ENCODE results near the gene ENOX1. TPM values are rescaled to one million over a fixed set of nuclear protein-coding genes. Genes with fewer than 3 reads are reported as not detected.

Gene ENOX1
- total RNA-seq, 2 experiments from 2014 or later = 0.09 TPM

GRCh38 chr13:43196750-43197370 is 589.9 kb downstream of the ENOX1 start:
- no peak for ATAC-seq
- Mint-ChIP-seq H3K27me3 (peaks cover 11% of the 10 kb centered on the region), H3K9me3 (no peaks in the 10 kb centered on the region), H3K27ac (no peak overlapping the region), H3K36me3 (ENCODE audit: low read depth) (no peaks in the 10 kb centered on the region), H3K4me3 (no peak overlapping the region), H3K4me1 (ENCODE audit: low read depth) (no peaks in the 10 kb centered on the region)
- intact Hi-C loops (cut with micrococcal nuclease) = no loop called here
- DNase-seq = no peak
- no peak for TF ChIP-seq CTCF (IDR thresholded peaks at IDR 0.05)
- CTCF ChIA-PET = no interaction called here
- POLR2A ChIA-PET = no interaction called here

GRCh38 chr13:43196086-43196621 is 590.6 kb downstream of the ENOX1 start:
- no peak for TF ChIP-seq CTCF (IDR thresholded peaks at IDR 0.05)
- no peak overlapping the region for H3K4me3 Mint-ChIP-seq
- H3K9me3 Mint-ChIP-seq = no peaks in the 10 kb centered on the region
- POLR2A ChIA-PET = no interaction called here
- CTCF ChIA-PET = interaction anchor here (1.4 kb wide), 1 partner anchor 9 kb away, joined by 3 read pairs; no protein-coding TSS in a partner anchor
- DNase-seq = no peak
- H3K27ac Mint-ChIP-seq = no peak overlapping the region
- no peaks in the 10 kb centered on the region for H3K36me3 Mint-ChIP-seq (ENCODE audit: low read depth)
- no peaks in the 10 kb centered on the region for H3K4me1 Mint-ChIP-seq (ENCODE audit: low read depth)
- H3K27me3 Mint-ChIP-seq = peaks cover 11% of the 10 kb centered on the region
- ATAC-seq = no peak
- intact Hi-C loops (cut with micrococcal nuclease) = no loop called here

GRCh38 chr13:43195551-43195950 is 591.2 kb downstream of the ENOX1 start:
- ChIA-PET POLR2A (no interaction called here), CTCF (interaction anchor here (1.4 kb wide), 1 partner anchor 8 kb away, joined by 3 read pairs; no protein-coding TSS in a partner anchor)
- no peak for DNase-seq
- H3K27me3 Mint-ChIP-seq = peaks cover 11% of the 10 kb centered on the region
- peak; percentile 2 for TF ChIP-seq CTCF (IDR thresholded peaks at IDR 0.05)
- no peak overlapping the region for H3K4me3 Mint-ChIP-seq
- no peaks in the 10 kb centered on the region for H3K36me3 Mint-ChIP-seq (ENCODE audit: low read depth)
- no peak overlapping the region for H3K27ac Mint-ChIP-seq
- intact Hi-C loops (cut with micrococcal nuclease) = no loop called here
- no peak for ATAC-seq
- no peaks in the 10 kb centered on the region for H3K9me3 Mint-ChIP-seq
- no peaks in the 10 kb centered on the region for H3K4me1 Mint-ChIP-seq (ENCODE audit: low read depth)

- ATAC-seq (no peak), DNase-seq (no peak)
- no peaks in the 10 kb centered on the region for H3K9me3 Mint-ChIP-seq
- no peak overlapping the region for H3K27ac Mint-ChIP-seq
- H3K36me3 Mint-ChIP-seq (ENCODE audit: low read depth) = no peaks in the 10 kb centered on the region
- ChIA-PET CTCF (interaction anchor here (1.4 kb wide), 1 partner anchor 8 kb away, joined by 3 read pairs; no protein-coding TSS in a partner anchor), POLR2A (no interaction called here)
- no peak overlapping the region for H3K4me3 Mint-ChIP-seq
- H3K27me3 Mint-ChIP-seq = peaks cover 11% of the 10 kb centered on the region
- intact Hi-C loops (cut with micrococcal nuclease) = no loop called here
- TF ChIP-seq CTCF (IDR thresholded peaks at IDR 0.05) = no peak
- no peaks in the 10 kb centered on the region for H3K4me1 Mint-ChIP-seq (ENCODE audit: low read depth)
Measured at GRCh38 chr13:43195112-43195511, 591.7 kb downstream of the ENOX1 start.

GRCh38 chr13:43193789-43194420 is 592.9 kb downstream of the ENOX1 start:
- Mint-ChIP-seq H3K4me3 (no peak overlapping the region), H3K27ac (no peak overlapping the region), H3K27me3 (peaks cover 11% of the 10 kb centered on the region), H3K36me3 (ENCODE audit: low read depth) (no peaks in the 10 kb centered on the region), H3K9me3 (no peaks in the 10 kb centered on the region), H3K4me1 (ENCODE audit: low read depth) (no peaks in the 10 kb centered on the region)
- ATAC-seq = no peak
- ChIA-PET CTCF (no interaction called here), POLR2A (no interaction called here)
- TF ChIP-seq CTCF (IDR thresholded peaks at IDR 0.05) = no peak
- no peak for DNase-seq
- intact Hi-C loops (cut with micrococcal nuclease) = no loop called here
